Gastroesophageal sphincter (tissue), 3 donors: ENCODE measurements around the gene SLC23A2.

Source experiments
- CTCF ChIP-seq, 4 experiments: fragments of 200-600 bp in 2 of 4; fragments of 450-650 bp in 2 of 4; sonication (generic) in 1 of 4; IDR thresholded peaks; one replicate each; pipeline ENCODE4 v1.5.1; 2017 to 2019; ENCODE audit warnings: antibody characterized with exemption in 4 of 4, mild to moderate bottlenecking in 2 of 4, moderate library complexity in 2 of 4
- EP300 ChIP-seq: sonication (generic); formaldehyde crosslinking; IDR thresholded peaks from one replicate; pipeline ENCODE4 v1.6.1; 2017; ENCODE audit warnings: antibody characterized with exemption, mild to moderate bottlenecking
- POLR2A ChIP-seq, 2 donors: fragments of 450-650 bp; IDR thresholded peaks; one replicate each; pipeline ENCODE4 v1.6.1; 2017; ENCODE audit warnings: antibody characterized with exemption in 2 of 2, mild to moderate bottlenecking in 2 of 2, moderate library complexity in 1 of 2
- POLR2AphosphoS5 ChIP-seq: sonication (generic); formaldehyde crosslinking; IDR thresholded peaks from one replicate; pipeline ENCODE4 v1.6.1; 2017; ENCODE audit warnings: antibody characterized with exemption

- TF ChIP-seq CTCF (IDR thresholded peaks at IDR 0.05) = no peak
- TF ChIP-seq POLR2AphosphoS5 = no peak
- no peak for TF ChIP-seq POLR2A (IDR thresholded peaks at IDR 0.05)
- no peak for TF ChIP-seq EP300
Measured at GRCh38 chr20:4821590-4821989, 179.7 kb downstream of the SLC23A2 start.
